Adrenal gland (tissue), 5 donors: ENCODE measurements around the gene ABHD13.

Experiments used
- CTCF ChIP-seq, 6 experiments: fragments of 450-650 bp in 4 of 6; fragments of 200-600 bp in 2 of 6; sonication (generic) in 1 of 6; IDR thresholded peaks; 1 replicate in 5 of 6; 2 replicates in 1 of 6; pipeline versions ENCODE4 v1.5.1 to v1.8.0; 2016 to 2021; ENCODE audit warnings: antibody characterized with exemption in 6 of 6, mild to moderate bottlenecking in 2 of 6, moderate library complexity in 1 of 6
- POLR2A ChIP-seq, 2 donors: fragments of 450-650 bp; IDR thresholded peaks; one replicate each; pipeline ENCODE4 v1.6.1; 2017; ENCODE audit warnings: antibody characterized with exemption in 2 of 2, mild to moderate bottlenecking in 2 of 2, moderate library complexity in 1 of 2
- donor health status: DM: no; HTN: no; CAD: no.

- TF ChIP-seq CTCF (IDR thresholded peaks at IDR 0.05), result no peak
- no peak for TF ChIP-seq POLR2A (IDR thresholded peaks at IDR 0.05)
Observed at GRCh38 chr13:108185223-108185622, 33.0 kb upstream of the ABHD13 start.
